Pancreas (tissue), 10 donors: ENCODE measurements around the gene DNAL4. TPM values are rescaled to one million over a fixed set of nuclear protein-coding genes. Genes with fewer than 3 reads are reported as not detected.

ENCODE experiments used
- ATAC-seq, 4 donors: fragments of 200-7000 bp; cut with Tn5 transposase; one replicate each; pipeline versions ENCODE4 v1.8.0 to v1.9.1; 2020; ENCODE audit warnings: mild to moderate bottlenecking in 4 of 4, moderate library complexity in 4 of 4
- DNase-seq, 6 donors: peaks; one replicate each; pipeline ENCODE4 v3.0.0-alpha.2; 2020
- FAIRE-seq: peaks from 2 replicates; lab custom pipeline; 2012; peaks lifted over from hg19 to GRCh38; lab: Jason Lieb, UNC
- H3K27ac ChIP-seq, 4 donors: fragments of 200-600 bp; sonication (generic); 1 replicate in 3 of 4; 2 replicates in 1 of 4; pipeline versions ENCODE4 v1.5.0 to v1.8.0; 2020
- H3K27me3 ChIP-seq, 4 donors: fragments of 200-600 bp; one replicate each; pipeline ENCODE4 v1.8.0; 2021
- H3K36me3 ChIP-seq, 3 donors: fragments of 200-600 bp; sonication (generic) in 1 of 3; one replicate each; pipeline versions ENCODE4 v1.5.0 to v1.8.0; 2020 to 2021
- H3K4me1 ChIP-seq, 3 donors: fragments of 200-600 bp; one replicate each; pipeline ENCODE4 v1.8.0; 2021
- H3K4me3 ChIP-seq, 4 donors: fragments of 200-600 bp; sonication (generic) in 2 of 4; one replicate each; pipeline versions ENCODE4 v1.5.0 to v1.8.0; 2020 to 2021
- H3K9me3 ChIP-seq, 4 donors: fragments of 200-600 bp; one replicate each; pipeline ENCODE4 v1.8.0; 2021
- CTCF ChIP-seq, 4 donors: fragments of 200-600 bp; sonication (generic) in 3 of 4; IDR thresholded peaks; one replicate each; pipeline versions ENCODE4 v1.5.0 to v1.8.0; 2021; ENCODE audit warnings: antibody characterized with exemption in 4 of 4
- WGBS, 2 donors: extraction: QIAGEN DNeasy Blood & Tissue Kit; methylation state at CpG; one replicate each; pipeline ENCODE4 v1.1.7; 2013; 5-methylcytosine and 5-hydroxymethylcytosine counted together
- intact Hi-C, 3 donors: fragments of 100-400 bp; cut with DNase I; formaldehyde crosslinking; loops; one replicate each; pipeline versions ENCODE4 v1.11.1 to v1.14.2; 2022
- polyA plus RNA-seq, 2 donors: library from polyadenylated mRNA; stranded (reverse); fragments of 200-250 nt; gene quantifications; one replicate each; pipeline ENCODE4 v1.2.3, GENCODE V29; 2013
- total RNA-seq, 6 donors: library from RNA; stranded (reverse); fragmentation: NEBNext Ultra II Directional in 4 of 6; extraction: Animal tissue kit (Norgen Biotek cat#: 25700) in 4 of 6; gene quantifications; one replicate each; pipeline versions ENCODE4 v1.2.1 to v1.2.4, GENCODE V29; 2021 to 2023
- donor health status: healthy with polysubstance abuse.
- donor health status: DM: no; HTN: no; CAD: no; lungs with moderate emphysema.
- donor health status: DM: no; HTN: no; CAD: no.
- donor health status: control.
- donor health status: control.
- donor health status: Bipolar disorder and iron deficiency.
- donor health status: DM: yes; HTN: yes; CAD: no.
- donor health status: DM: no; HTN: no; CAD: no.
- donor health status: DM: no; HTN: no; CAD: no.
- donor health status: DM: yes; HTN: yes; CAD: no.

DNAL4 gene
- total and polyA plus RNA-seq, 8 donors, result 7.7 to 16.2 (median 11.1) TPM

GRCh38 chr22:38777087-38777671, 16.8 kb downstream of the DNAL4 start:
- ATAC-seq (no peak), DNase-seq (no peak), FAIRE-seq (no peak)
- Histone ChIP-seq H3K4me1 (no peaks in the 10 kb centered on the region), H3K36me3 (peaks cover 0 to 12% (median 10%) of the 10 kb centered on the region in 3 donors), H3K4me3 (no peak overlapping the region), H3K27me3 (no peaks in the 10 kb centered on the region), H3K9me3 (no peaks in the 10 kb centered on the region), H3K27ac (no peak overlapping the region)
- TF ChIP-seq CTCF (IDR thresholded peaks at IDR 0.05), result no peak
- 88 to 92% methylated on average over 23 to 27 of the region's 27 CpGs for WGBS, 2 donors
- intact Hi-C loops, result no loop called here

- intact Hi-C loops, result no loop called here
- Histone ChIP-seq H3K9me3 (no peaks in the 10 kb centered on the region), H3K4me1 (no peaks in the 10 kb centered on the region), H3K27ac (no peak overlapping the region), H3K36me3 (peaks cover 0 to 12% (median 10%) of the 10 kb centered on the region in 3 donors), H3K4me3 (no peak overlapping the region), H3K27me3 (no peaks in the 10 kb centered on the region)
- no peak for TF ChIP-seq CTCF (IDR thresholded peaks at IDR 0.05)
- DNase-seq (no peak), FAIRE-seq (no peak), ATAC-seq (no peak)
- WGBS, 2 donors, result 62 to 68% methylated on average over 6 of the region's 6 CpGs
Observed at GRCh38 chr22:38776086-38776485, 17.9 kb downstream of the DNAL4 start.

DNA sequence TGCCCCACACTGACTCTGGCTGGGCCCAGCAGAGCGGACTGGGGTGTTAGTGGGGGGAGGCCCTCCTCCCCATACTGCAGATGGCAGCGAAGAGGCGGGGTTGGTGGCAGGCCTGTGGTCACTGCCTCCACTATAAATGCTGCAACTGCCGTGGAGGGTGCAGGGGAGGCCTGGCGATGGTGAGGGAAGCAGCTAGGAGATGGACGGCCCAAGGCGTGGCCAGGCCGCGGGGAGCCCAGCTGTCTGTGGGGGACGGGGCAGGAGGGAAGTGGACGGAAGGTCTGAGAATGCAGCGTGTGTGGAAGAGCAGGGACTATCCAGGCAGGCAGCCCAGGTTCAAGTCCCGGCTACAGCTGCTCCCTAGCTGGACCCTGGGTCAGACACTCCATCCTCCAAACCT, 18.3 kb downstream of the DNAL4 start:
- Histone ChIP-seq H3K4me3 (no peak overlapping the region), H3K4me1 (no peaks in the 10 kb centered on the region), H3K27ac (no peak overlapping the region), H3K36me3 (peaks cover 0 to 11% (median 7%) of the 10 kb centered on the region in 3 donors), H3K9me3 (no peaks in the 10 kb centered on the region), H3K27me3 (no peaks in the 10 kb centered on the region)
- 78 to 82% methylated on average over 13 of the region's 13 CpGs for WGBS, 2 donors
- no peak for FAIRE-seq
- intact Hi-C loops, result no loop called here
- DNase-seq, result no peak
- no peak for TF ChIP-seq CTCF (IDR thresholded peaks at IDR 0.05)
- ATAC-seq, result no peak

DNA sequence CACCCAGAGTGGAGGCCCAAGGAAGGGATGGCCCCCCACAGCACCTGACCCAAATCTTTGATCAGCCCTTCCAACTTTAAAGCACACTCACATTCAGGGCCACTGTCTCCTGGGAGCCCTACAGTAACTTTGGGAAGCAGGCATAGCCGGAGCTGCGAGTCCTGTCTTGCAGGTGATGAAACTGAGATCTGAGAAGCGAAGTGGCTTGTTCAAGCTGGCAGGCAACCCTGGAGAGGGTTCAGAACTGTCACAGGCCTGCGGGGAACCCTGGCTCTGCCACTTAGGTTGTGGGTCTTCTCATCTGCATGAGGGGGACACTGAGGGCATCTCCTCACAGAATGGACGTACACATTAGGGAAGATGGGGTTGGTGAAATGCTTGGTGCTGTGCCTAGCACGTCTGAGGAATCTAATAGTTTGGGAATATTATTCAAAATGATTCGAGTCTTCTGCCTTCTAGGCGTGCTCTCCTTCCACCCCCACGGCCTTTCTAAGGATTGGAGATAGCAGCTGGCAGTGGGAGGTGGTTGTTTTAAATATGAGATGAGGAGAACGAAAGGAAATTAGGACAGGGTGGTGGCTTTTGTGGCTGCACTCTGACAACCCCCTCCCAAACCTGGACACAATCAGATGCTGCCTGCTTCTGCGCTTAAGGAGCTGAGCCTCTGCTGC, 19.3 kb downstream of the DNAL4 start:
- no peak overlapping the region for H3K4me3 ChIP-seq
- 71 to 76% methylated on average over 11 of the region's 11 CpGs for WGBS, 2 donors
- no peaks in the 10 kb centered on the region for H3K27me3 ChIP-seq
- no peak for DNase-seq
- no peaks in the 10 kb centered on the region for H3K9me3 ChIP-seq
- no peaks in the 10 kb centered on the region for H3K4me1 ChIP-seq
- no peak for ATAC-seq
- peaks cover 0 to 2% (median 2%) of the 10 kb centered on the region in 3 donors for H3K36me3 ChIP-seq
- no peak for FAIRE-seq
- H3K27ac ChIP-seq, result no peak overlapping the region
- intact Hi-C loops, result no loop called here
- TF ChIP-seq CTCF (IDR thresholded peaks at IDR 0.05), result no peak

DNA sequence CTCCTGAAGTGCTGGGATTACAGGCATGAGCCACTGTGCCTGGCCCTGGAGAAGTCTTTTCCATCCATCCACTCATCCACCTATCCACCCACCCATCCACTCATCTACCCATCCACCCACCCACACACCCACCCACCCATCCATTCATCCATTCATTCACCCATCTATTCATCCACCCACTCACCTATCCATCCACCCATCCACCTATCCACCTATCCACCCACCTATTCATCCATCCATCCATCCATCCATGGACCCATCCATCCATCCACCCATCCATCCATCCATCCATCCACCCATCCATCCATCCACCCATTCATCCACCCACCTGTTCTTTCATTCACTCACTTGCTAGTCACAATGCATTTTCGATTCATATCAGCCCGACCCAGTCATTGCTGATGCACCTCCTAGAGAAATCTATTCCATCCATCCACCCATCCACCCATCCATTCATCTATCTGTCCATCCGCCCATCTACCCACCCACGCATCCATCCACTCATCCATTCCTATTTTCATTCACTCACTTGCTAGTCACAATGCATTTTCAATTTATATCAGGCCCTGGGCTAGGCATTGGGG, 20.5 kb downstream of the DNAL4 start:
- Histone ChIP-seq H3K27me3 (no peaks in the 10 kb centered on the region), H3K4me3 (no peak overlapping the region), H3K4me1 (no peaks in the 10 kb centered on the region), H3K27ac (no peak overlapping the region), H3K9me3 (no peaks in the 10 kb centered on the region), H3K36me3 (no peaks in the 10 kb centered on the region)
- ATAC-seq, result no peak
- FAIRE-seq, result no peak
- WGBS, 2 donors, result 83 to 91% methylated on average over 4 of the region's 4 CpGs
- DNase-seq, result no peak
- TF ChIP-seq CTCF (IDR thresholded peaks at IDR 0.05), result no peak
- intact Hi-C loops, result no loop called here
